ENCODE data around the gene FANCC.

- TF ChIP-seq CTCF (conservative IDR thresholded peaks at IDR 0.05), result no peak
- TF ChIP-seq EZH2 (IDR thresholded peaks at IDR 0.05; ENCODE audit: low read depth), result no peak
These were observed 169.3 kb downstream of the FANCC start for GRCh38 chr9:95148208-95148520.
